Naive thymus-derived CD8-positive, alpha-beta T cell (primary cell): ENCODE measurements around the gene TRO. TPM values are rescaled to one million over a fixed set of nuclear protein-coding genes. Genes with fewer than 3 reads are reported as not detected.

Experiments used
- ATAC-seq, 2 donors: fragments of 150-1000 bp; cut with Tn5 transposase in 1 of 2; sonication (Bioruptor Pico), chemical (Tn5 transposase) in 1 of 2; 1 replicate in 1 of 2; 2 replicates in 1 of 2; pipeline ENCODE4 v1.10.0; 2021; ENCODE audit warnings: mild to moderate bottlenecking in 2 of 2, moderate library complexity in 2 of 2
- POLR2A ChIA-PET: fragments of 350-600 bp; sonication (Branson Sonifier 250); formaldehyde crosslinking; loops from one replicate; lab custom pipeline; 2021; ENCODE audit warnings: antibody characterized with exemption; lab: Charles Lee
- DNase-seq, 10 donors: peaks; one replicate each; pipeline versions ENCODE4 v3.0.0 to v3.0.0-alpha.2; 2020 to 2022
- H3K27ac Mint-ChIP-seq, 10 donors: one replicate each; pipeline ENCODE4 v1.8.0; 2020 to 2022; ENCODE audit warnings: mild to moderate bottlenecking in 10 of 10, mixed read lengths in 10 of 10, moderate library complexity in 4 of 10, inconsistent platforms in 1 of 10
- H3K27me3 Mint-ChIP-seq, 5 donors: one replicate each; pipeline ENCODE4 v1.8.0; 2021 to 2022; ENCODE audit warnings: mixed read lengths in 5 of 5
- H3K36me3 Mint-ChIP-seq, 3 donors: one replicate each; pipeline ENCODE4 v1.8.0; 2020 to 2022; ENCODE audit warnings: mixed read lengths in 3 of 3, mild to moderate bottlenecking in 2 of 3, inconsistent platforms in 1 of 3
- H3K4me1 Mint-ChIP-seq, 4 donors: one replicate each; pipeline ENCODE4 v1.8.0; 2021 to 2022; ENCODE audit warnings: mixed read lengths in 4 of 4
- H3K4me3 Mint-ChIP-seq, 10 donors: one replicate each; pipeline ENCODE4 v1.8.0; 2020 to 2022; ENCODE audit warnings: mild to moderate bottlenecking in 10 of 10, mixed read lengths in 10 of 10, moderate library complexity in 6 of 10, inconsistent platforms in 1 of 10
- H3K9me3 Mint-ChIP-seq, 9 donors: one replicate each; pipeline ENCODE4 v1.8.0; 2020 to 2022; ENCODE audit warnings: mixed read lengths in 9 of 9, mild to moderate bottlenecking in 3 of 9, inconsistent platforms in 1 of 9, moderate library complexity in 1 of 9
- polyA plus RNA-seq, 3 donors: library from polyadenylated mRNA; unstranded; fragments of 300-500 nt; fragmentation: Illumina TruSeq; gene quantifications; one replicate each; pipeline ENCODE4 v1.2.3, GENCODE V29; 2021
- total RNA-seq, 8 experiments: library from RNA in 2 of 8; stranded (reverse) in 2 of 8; gene quantifications; one replicate each; pipeline ENCODE4 v1.2.3 and lab custom pipeline; 2021 to 2026

TRO gene
- total and polyA plus RNA-seq, 5 experiments from 2014 or later: 0.48 to 4.0 (median 2.6) TPM

DNA sequence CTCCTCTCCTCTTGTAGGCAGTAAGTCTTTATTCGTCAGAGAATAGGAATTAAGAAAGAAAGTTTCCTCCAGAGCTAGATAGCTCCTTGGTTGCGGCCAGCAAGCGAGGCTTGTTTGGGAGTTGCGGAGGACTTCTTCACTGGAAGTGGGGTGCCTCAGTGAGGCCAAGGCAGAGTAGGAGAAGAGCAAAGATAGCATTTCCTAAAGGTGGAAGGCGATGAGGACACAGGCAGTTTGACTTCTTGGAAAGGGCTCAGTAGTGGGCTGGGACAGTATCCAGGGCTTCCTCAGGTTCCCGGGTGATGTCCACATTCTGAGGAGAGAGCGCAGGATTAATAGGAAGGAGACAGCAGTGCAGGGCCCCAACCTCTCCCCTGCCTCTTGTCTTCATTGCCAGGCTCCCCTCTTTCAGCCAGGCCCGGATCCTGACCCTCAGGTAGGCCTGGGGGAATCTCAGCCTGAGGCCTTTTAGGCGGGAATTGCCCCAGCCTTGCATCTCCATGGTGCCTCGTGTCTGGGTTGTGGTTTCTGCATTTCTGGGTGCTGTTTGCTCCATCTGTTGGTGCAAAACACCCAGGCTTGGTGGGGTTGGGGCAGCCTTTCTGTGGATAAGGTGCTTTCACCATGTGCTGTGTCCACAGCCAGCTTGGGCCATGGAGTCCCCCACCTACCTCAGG, 12.7 kb downstream of the TRO start:
- POLR2A ChIA-PET: no interaction called here
- H3K4me1 Mint-ChIP-seq: peaks cover 0 to 1% (median 0%) of the 10 kb centered on the region in 4 donors
- DNase-seq (no peak), ATAC-seq (no peak)
- H3K27ac Mint-ChIP-seq: no peak overlapping the region
- no peaks in the 10 kb centered on the region for H3K9me3 Mint-ChIP-seq
- H3K36me3 Mint-ChIP-seq: peaks cover 0 to 2% (median 0%) of the 10 kb centered on the region in 3 donors
- H3K27me3 Mint-ChIP-seq: no peaks in the 10 kb centered on the region
- H3K4me3 Mint-ChIP-seq: no peak overlapping the region

DNA sequence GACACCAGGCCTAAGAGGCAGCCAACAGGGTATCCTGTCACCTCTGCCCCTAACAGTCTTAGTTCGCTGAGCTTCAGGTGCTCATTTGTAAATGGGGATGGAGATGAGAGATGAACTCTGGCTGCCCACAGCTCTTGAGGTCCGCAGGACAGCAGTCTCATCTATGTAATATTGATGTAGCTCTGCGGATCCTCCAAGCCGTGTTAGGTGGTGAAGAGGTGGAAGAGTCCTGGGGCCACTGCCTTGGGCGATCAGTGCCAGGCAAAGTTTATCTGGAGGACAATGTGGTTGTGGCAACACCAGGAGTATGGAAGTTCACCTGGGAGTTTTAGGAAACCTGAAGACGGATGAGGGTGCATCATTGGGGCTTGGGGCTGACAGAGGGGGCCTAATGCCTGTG, 13.4 kb downstream of the TRO start:
- POLR2A ChIA-PET: no interaction called here
- no peak for DNase-seq
- H3K4me1 Mint-ChIP-seq: peaks cover 0 to 2% (median under 1%) of the 10 kb centered on the region in 4 donors
- no peak overlapping the region for H3K4me3 Mint-ChIP-seq
- H3K9me3 Mint-ChIP-seq: no peaks in the 10 kb centered on the region
- H3K36me3 Mint-ChIP-seq: peaks cover 0 to 2% (median 0%) of the 10 kb centered on the region in 3 donors
- no peak overlapping the region for H3K27ac Mint-ChIP-seq
- no peak for ATAC-seq
- no peaks in the 10 kb centered on the region for H3K27me3 Mint-ChIP-seq

DNA sequence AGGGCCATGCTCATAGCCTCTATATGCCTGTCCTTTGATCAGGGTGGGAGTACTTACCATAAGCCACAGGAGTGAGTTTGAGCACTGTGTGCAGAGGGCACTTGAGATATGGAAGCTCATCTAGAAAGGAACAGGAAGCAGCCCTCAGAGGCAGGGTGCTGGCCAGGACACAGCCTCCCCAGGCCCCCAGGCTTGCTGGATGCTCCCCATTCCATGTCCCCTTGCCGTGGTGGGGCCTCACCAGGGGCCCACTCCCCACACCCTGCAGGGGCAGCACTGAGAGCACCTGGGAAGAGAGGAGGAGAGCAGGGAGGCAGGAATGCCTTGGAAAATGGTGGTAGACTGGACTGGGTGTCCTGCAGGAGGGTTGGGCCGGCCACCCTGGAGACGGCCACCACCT, 14.3 kb downstream of the TRO start:
- no peaks in the 10 kb centered on the region for H3K9me3 Mint-ChIP-seq
- no peak for DNase-seq
- POLR2A ChIA-PET: no interaction called here
- peaks cover 0 to 2% (median 0%) of the 10 kb centered on the region in 3 donors for H3K36me3 Mint-ChIP-seq
- no peak overlapping the region for H3K4me3 Mint-ChIP-seq
- ATAC-seq: no peak
- H3K4me1 Mint-ChIP-seq: peaks cover 0 to 2% (median under 1%) of the 10 kb centered on the region in 4 donors
- H3K27ac Mint-ChIP-seq: no peak overlapping the region
- H3K27me3 Mint-ChIP-seq: no peaks in the 10 kb centered on the region

DNA sequence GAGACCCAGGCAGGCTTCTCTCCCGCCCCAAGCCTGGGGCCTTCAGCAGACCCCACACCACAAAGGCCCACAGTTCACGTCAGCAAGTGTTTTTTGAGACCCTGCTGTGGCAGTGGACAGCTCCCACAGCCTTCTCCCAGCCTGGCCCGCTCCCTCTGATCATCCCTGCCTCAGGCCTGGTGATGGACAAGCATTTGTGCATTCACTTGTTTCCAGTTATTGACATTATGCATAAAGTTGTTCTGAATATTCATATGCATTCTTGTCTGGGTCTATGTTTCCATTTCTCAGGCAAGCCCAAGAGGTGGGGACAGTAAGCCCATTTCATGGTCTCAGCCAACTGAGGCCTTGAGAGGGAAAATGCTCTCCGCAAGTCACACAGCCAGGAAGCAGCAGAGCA, 14.7 kb downstream of the TRO start:
- POLR2A ChIA-PET: no interaction called here
- Mint-ChIP-seq H3K4me1 (peaks cover 0 to 2% (median under 1%) of the 10 kb centered on the region in 4 donors), H3K27me3 (no peaks in the 10 kb centered on the region), H3K36me3 (peaks cover 0 to 2% (median 0%) of the 10 kb centered on the region in 3 donors), H3K9me3 (no peaks in the 10 kb centered on the region), H3K4me3 (no peak overlapping the region), H3K27ac (no peak overlapping the region)
- no peak for DNase-seq
- no peak for ATAC-seq

DNA sequence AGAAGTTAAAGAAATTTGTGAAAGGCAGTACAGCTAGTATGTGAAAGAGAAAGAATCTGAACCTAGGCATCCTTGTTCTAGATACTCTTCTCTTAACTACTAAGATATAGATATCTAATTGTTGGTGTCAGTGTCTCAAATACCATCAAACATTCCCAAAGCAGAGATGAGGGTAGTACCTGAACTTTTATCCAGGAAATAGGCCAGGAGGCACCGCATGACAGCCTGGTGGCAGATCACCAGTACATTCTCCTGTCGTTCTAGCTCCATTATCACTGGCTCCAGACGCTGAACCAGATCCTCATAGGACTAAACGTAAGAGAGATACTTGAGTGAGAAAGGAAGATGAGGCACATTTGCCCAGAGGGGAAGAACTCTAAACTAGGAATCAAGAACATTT, 16.8 kb downstream of the TRO start:
- POLR2A ChIA-PET: no interaction called here
- no peak for ATAC-seq
- no peak overlapping the region for H3K27ac Mint-ChIP-seq
- no peaks in the 10 kb centered on the region for H3K36me3 Mint-ChIP-seq
- H3K27me3 Mint-ChIP-seq: no peaks in the 10 kb centered on the region
- DNase-seq: no peak
- H3K9me3 Mint-ChIP-seq: no peaks in the 10 kb centered on the region
- peaks cover 0 to 2% (median under 1%) of the 10 kb centered on the region in 4 donors for H3K4me1 Mint-ChIP-seq
- H3K4me3 Mint-ChIP-seq: no peak overlapping the region

GRCh38 chrX:54944816-54945215, 24.2 kb downstream of the TRO start:
- Mint-ChIP-seq H3K27me3 (no peaks in the 10 kb centered on the region), H3K36me3 (no peaks in the 10 kb centered on the region), H3K4me1 (peaks cover 0 to 3% (median 0%) of the 10 kb centered on the region in 4 donors), H3K27ac (peak overlapping the region in 1 of 10 donors; percentile 4), H3K9me3 (no peaks in the 10 kb centered on the region), H3K4me3 (no peak overlapping the region)
- DNase-seq (no peak), ATAC-seq (no peak)
- POLR2A ChIA-PET: no interaction called here

- H3K27me3 Mint-ChIP-seq: no peaks in the 10 kb centered on the region
Observed at GRCh38 chrX:54945224-54945623, 24.6 kb downstream of the TRO start.

DNA sequence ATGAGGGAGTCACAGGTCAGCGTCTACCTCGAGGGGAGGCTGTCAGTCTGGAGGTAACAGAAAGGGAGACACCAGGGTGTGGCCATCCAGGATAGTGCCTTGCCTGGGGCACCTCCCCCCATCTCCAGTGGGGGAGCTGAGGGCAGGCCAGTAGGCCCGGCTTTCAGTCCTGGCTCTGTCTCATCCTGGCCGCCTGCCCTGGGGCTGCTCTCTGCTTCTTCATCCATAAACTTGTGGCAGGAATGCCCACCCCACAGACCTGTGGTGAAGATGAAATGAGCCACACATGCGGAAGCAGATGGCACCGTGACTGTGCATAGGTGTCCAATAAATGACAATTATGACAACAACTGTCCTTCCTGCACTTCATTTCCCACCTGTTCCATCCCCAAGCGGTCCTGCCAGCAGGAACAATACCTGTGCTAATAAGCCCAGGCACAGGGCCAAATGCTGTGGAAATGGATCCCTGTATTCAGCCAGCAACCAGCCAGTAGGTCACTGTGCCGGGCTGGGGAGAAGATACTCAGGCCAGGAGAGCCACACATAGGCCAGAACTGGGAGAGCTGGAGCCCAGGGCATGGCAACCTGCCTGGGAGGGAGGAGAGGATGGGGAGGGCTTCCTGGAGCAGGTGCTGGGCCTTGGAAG, 30.2 kb downstream of the TRO start:
- Mint-ChIP-seq H3K4me1 (peaks cover 0 to 5% (median 0%) of the 10 kb centered on the region in 4 donors), H3K4me3 (no peak overlapping the region), H3K36me3 (no peaks in the 10 kb centered on the region), H3K27ac (no peak overlapping the region), H3K9me3 (no peaks in the 10 kb centered on the region), H3K27me3 (no peaks in the 10 kb centered on the region)
- POLR2A ChIA-PET: no interaction called here
- DNase-seq (no peak), ATAC-seq (no peak)

More at GRCh38 chrX:54945224-54945623, 24.6 kb downstream of the TRO start:
- POLR2A ChIA-PET: no interaction called here
- DNase-seq (no peak), ATAC-seq (no peak)
- Mint-ChIP-seq H3K9me3 (no peaks in the 10 kb centered on the region), H3K36me3 (no peaks in the 10 kb centered on the region), H3K4me1 (peaks cover 0 to 3% (median 0%) of the 10 kb centered on the region in 4 donors), H3K27ac (no peak overlapping the region), H3K4me3 (no peak overlapping the region)

DNA sequence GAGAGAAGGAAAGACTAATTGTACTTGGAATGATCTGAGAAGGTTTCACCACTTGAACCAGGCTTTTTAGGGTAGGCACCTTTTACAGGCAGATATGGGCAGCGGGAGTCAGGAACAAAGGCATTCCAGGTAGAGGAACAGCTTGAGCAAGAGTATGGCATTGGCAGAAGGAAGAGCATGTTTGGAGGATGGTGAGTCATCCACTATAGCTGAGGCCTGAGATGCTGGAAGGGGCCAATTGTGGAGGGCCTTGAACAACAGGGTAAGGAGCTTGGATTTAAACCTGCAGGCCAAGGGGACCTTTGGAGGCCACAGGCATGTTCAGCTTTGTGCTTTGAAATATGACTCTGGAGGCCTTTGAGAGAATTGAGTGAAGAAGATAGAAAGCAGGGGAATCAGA, 41.1 kb downstream of the TRO start:
- peaks cover 14 to 39% (median 24%) of the 10 kb centered on the region in 4 donors for H3K4me1 Mint-ChIP-seq
- POLR2A ChIA-PET: no interaction called here
- H3K27ac Mint-ChIP-seq: no peak overlapping the region
- H3K4me3 Mint-ChIP-seq: no peak overlapping the region
- ATAC-seq: no peak
- no peaks in the 10 kb centered on the region for H3K36me3 Mint-ChIP-seq
- no peak for DNase-seq
- H3K27me3 Mint-ChIP-seq: no peaks in the 10 kb centered on the region
- H3K9me3 Mint-ChIP-seq: peaks cover 0 to 2% (median 0%) of the 10 kb centered on the region in 9 donors

- Mint-ChIP-seq H3K9me3 (peaks cover 0 to 14% (median 0%) of the 10 kb centered on the region in 9 donors), H3K36me3 (no peaks in the 10 kb centered on the region), H3K4me3 (peak overlapping the region; percentile 4 to 75 (median 60)), H3K4me1 (peaks cover 15 to 42% (median 25%) of the 10 kb centered on the region in 4 donors), H3K27me3 (no peaks in the 10 kb centered on the region), H3K27ac (peak overlapping the region; percentile 20 to 89 (median 69))
- POLR2A ChIA-PET: no interaction called here
- peak in 5 of 10 donors; percentile 4 to 60 (median 43) for DNase-seq
- ATAC-seq: peak; percentile 86 to 88
Observed at GRCh38 chrX:54964766-54965497, 44.3 kb downstream of the TRO start.

DNA sequence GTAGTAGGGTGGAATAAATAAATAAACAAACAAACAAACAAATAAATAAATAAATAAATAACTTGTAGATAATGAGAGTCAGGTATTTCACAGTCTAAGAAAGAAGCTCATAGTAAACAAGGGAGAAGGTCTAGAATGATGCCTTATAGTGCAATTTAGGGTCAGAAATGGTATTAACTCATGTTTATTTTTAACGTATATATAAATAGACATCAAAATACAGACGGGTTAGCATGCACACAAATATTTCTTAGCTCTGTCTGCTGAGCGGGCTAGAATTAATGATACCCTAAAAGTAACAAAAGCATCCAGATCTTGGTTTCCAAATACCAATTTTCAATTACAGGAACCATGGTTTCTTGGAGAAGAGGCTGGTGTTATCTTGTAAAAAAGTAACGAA, 56.8 kb downstream of the TRO start:
- H3K36me3 Mint-ChIP-seq: no peaks in the 10 kb centered on the region
- peaks cover 0 to 2% (median 0%) of the 10 kb centered on the region in 9 donors for H3K9me3 Mint-ChIP-seq
- DNase-seq (no peak), ATAC-seq (no peak)
- POLR2A ChIA-PET: no interaction called here
- H3K27ac Mint-ChIP-seq: no peak overlapping the region
- no peaks in the 10 kb centered on the region for H3K27me3 Mint-ChIP-seq
- no peak overlapping the region for H3K4me3 Mint-ChIP-seq
- H3K4me1 Mint-ChIP-seq: no peaks in the 10 kb centered on the region

GRCh38 chrX:54978448-54978847, 57.8 kb downstream of the TRO start:
- Mint-ChIP-seq H3K27me3 (no peaks in the 10 kb centered on the region), H3K4me3 (no peak overlapping the region), H3K4me1 (no peaks in the 10 kb centered on the region), H3K9me3 (peaks cover 0 to 4% (median 0%) of the 10 kb centered on the region in 9 donors), H3K27ac (no peak overlapping the region), H3K36me3 (no peaks in the 10 kb centered on the region)
- POLR2A ChIA-PET: no interaction called here
- ATAC-seq: no peak
- no peak for DNase-seq

DNA sequence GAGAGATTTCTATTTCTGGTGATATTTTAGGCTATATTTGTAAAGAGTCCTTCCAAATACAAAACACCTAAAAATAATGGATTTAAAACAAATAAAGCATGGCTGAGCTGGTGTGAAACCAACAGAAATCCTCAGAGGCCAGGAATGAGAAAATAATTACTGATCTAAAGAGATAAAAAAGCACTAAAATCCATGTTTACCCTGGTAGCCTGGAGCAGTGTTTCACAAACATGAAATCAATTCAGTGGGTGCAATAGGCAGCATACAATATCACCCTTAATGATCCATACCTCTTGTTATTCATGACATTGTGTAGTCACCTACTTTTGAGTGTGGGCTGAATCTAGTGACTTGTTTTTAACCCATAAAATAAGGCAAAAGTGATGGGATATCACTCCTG, 58.8 kb downstream of the TRO start:
- DNase-seq (no peak), ATAC-seq (no peak)
- H3K36me3 Mint-ChIP-seq: peaks cover 0 to 8% (median 2%) of the 10 kb centered on the region in 3 donors
- H3K27me3 Mint-ChIP-seq: no peaks in the 10 kb centered on the region
- H3K9me3 Mint-ChIP-seq: peaks cover 0 to 4% (median 0%) of the 10 kb centered on the region in 9 donors
- POLR2A ChIA-PET: interaction anchor here (0.7 kb wide), 1 partner anchor 27 kb away, joined by 3 read pairs; no protein-coding TSS in a partner anchor
- no peak overlapping the region for H3K27ac Mint-ChIP-seq
- H3K4me3 Mint-ChIP-seq: no peak overlapping the region
- H3K4me1 Mint-ChIP-seq: no peaks in the 10 kb centered on the region
